EL (cell line): ENCODE results near the gene KCNT1.

Experiments
- DNase-seq: peaks from one replicate; pipeline ENCODE4 v3.0.0-alpha.2; 2016

Gene KCNT1

DNA sequence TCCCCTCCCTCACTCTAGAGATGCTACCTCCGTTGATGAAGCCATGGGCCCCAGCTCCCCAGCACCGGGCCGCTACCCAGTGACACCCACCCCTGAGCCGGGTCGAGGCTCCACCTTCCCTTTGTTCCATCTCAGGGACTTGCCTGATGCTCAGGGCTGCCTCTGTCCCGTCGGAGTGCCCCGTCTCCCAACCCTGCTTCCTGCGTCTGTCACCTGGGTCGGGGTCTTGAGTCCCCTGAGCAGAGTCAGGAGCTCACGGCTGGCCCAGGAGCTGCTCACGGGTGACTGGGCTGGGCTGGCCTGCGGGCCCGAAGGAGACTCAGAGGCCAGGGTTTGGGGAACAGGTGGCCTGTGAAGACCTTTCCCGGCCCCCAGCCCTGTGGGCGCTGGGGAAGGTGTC is 85.3 kb downstream of the KCNT1 start:
- DNase-seq, result no peak

GRCh38 chr9:135787776-135788575 is 86.0 kb downstream of the KCNT1 start:
- no peak for DNase-seq

GRCh38 chr9:135788576-135789300 is 86.8 kb downstream of the KCNT1 start:
- DNase-seq, result no peak

DNA sequence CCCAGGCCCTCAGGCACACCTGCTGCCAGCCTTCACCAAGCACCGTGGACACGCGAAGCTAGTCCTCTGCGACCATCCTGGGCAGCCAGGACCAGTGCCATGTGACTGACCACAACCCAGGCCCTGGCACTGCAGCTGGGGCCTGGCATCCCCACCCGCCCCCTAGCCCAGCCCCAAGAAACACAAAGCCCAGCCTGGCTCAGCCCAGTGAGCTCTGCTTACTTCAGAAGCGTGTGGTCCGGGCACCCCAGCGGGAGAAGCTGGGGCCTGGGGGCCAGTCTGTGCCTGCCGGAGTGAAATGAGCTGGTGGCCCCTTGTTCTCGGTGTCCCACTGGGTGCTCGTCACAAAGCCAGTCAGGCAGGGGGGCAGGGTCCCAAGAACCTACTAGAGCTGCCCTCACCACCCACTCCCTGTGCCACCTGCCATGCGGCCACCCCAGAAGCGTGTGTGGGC is 87.9 kb downstream of the KCNT1 start:
- no peak for DNase-seq

DNA sequence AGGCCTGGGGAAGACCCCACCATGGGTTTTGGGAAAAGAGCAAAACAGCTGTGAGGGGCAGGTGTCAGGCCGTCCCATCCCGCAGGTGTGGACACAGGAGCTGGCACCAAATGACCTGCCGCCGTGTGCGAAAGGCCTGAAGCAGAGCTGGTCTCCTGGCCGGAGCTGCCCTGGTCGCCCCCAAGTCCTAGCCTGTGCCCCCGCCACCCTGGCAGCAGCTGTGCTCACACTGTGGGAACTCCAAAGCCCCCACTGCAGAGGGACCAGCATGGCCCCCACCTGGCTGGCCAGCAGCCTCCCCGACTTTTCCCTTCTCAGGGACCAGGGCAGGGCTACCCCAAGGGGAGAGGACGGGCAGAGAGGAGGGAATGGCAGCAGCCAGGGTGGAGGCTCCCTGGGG is 88.4 kb downstream of the KCNT1 start:
- no peak for DNase-seq

- no peak for DNase-seq
These were observed 88.9 kb downstream of the KCNT1 start for GRCh38 chr9:135790850-135791249.

GRCh38 chr9:135791431-135792267 is 89.7 kb downstream of the KCNT1 start:
- DNase-seq, result no peak

DNA sequence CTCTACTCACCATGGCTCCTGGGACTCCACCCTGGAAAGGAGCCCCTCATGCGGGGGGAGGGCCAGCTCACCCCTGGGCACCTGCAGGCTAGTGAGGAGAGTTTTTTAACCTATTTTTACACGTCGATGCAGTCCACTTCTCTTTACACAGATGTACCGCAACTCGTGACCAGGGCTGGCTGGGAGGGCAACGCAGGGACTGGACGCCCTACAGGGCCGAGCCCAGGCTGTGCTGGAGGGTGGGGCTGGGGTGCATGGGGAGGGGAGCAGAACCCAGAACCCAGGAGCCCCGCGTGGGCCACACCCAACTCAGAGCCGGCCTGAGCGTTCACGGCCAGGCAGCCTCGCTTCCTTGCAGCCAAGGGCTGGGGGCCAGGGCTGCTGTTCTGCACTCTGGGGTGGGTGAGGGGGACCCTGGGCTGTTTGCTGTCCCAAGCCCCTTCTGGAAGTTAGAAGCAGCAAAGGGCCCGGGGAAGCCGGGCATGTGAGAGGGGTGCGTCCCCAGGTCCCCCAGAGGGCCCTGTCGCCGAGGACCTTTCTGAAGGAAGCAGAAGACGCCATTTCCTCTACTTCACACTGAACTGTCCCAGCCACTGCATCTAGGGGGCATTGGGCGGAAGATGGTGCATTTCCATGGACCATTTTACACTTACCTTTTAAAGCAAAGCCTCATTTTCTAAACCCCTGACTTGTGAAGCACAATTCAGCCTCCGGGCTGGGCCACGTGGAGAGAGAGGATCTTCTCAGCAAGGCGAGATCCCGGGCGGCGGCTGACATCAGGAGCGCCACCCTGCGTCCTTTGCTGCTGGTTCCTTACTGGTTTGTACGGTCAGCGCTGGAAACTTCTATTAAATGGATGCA is 90.5 kb downstream of the KCNT1 start:
- no peak for DNase-seq

DNA sequence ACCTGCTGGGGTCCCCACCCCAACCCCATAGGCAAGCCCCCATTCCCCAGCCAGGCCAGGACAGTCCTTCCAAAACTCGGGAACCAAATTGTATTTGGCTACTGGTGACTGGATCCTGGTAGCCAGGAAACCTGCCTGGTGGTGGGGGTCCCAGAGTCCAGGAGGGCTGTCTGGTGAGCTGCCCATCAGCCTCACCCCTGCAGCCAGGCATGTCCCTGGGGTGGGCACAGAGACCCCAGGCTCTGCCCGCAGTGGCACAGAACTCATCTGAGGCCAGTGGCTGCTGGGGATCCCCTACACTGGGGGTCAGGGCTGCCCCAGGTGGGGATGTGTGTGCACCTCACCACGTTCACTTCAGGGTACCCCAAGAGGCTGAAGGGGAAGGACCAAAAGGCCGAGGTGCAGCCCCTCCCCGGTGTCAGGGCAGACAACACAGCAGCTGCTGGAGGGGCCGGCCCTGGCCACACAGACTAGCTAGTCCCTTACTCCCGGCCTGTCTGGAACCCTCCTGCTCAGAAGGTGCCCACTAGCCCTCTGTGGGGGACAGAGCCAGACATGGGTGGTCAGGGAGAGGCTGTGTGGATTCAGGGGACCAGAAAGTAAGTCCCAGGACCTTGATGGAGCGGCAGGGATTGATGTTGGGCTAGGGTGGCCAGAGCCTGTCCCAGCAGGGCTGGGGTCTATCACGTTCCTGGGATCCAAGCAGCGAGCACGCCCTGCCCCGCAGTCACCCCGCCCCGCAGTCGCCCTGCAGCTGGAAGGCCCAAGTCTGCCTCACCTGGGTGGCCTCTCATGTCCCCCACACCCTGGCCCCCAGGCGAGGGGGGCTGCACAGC is 91.5 kb downstream of the KCNT1 start:
- no peak for DNase-seq

DNA sequence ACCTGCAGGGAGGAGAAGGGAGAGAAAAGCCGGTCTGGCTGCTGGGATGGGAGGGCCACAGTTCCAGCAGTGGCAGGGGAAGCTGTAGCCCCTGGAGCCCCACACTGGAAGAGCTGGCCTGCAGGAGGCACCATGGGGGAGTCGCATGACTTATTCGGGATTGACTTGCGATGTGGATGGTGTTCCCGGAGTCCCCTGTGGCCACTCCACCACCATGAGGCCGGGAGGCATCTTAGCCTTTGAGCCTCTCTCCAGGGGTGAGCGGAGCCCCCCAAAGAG is 92.0 kb downstream of the KCNT1 start:
- no peak for DNase-seq

GRCh38 chr9:135794361-135794885 is 92.4 kb downstream of the KCNT1 start:
- no peak for DNase-seq

DNA sequence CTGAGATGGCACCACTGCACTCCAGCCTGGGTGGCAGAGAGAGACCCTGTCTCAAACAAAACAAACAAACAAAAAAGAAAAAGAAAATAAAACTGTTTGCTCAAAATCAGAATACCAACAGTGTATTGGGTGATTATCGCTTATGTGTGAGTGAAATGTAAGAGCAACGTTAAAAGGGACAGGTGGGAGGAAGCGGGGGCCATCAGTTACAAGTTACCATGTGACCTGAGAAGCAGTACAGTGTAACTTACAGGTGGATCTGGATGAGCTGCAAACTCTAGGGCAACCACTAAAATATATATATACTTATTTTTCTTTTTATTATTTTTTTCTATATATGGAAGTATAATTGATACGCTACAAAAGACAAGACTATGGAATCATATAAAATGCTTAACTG is 93.4 kb downstream of the KCNT1 start:
- no peak for DNase-seq

GRCh38 chr9:135796784-135797485 is 95.0 kb downstream of the KCNT1 start:
- DNase-seq, result no peak

DNA sequence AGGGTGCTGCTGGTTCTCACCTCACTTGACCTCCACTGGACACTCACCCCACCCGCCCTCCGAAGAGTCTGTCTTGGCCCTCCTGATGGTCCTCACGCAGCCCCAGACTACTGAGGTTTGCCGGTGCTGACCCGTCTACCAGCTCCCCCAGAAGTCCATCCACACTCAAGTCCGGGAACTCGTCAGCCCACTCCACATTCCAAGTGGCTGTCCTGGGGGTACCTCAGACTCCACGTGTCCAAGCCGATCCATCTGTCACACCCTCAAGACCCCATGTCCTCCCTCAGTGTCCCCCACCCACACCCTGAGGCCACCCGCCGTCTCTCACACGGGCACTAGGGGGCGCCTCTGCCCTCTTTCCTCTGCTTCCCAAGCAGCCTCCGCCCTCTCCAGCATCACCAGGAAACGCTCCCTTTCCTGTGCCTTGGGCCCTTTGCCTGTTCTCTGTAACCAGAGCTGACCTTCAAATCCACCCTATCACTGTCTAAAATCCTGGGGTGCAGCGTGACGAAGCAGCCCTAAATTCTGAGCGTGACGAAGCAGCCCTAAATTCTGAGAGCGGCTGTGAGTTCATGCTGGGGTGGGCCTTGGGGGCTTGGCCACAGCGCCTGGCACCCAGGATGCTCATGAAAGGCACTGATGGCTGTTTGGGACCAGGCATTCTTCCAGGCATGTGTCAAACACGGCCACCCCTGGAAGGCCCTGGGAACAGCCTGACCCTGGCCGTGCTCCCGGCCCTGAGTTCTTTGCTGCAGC is 95.7 kb downstream of the KCNT1 start:
- peak; percentile 51 for DNase-seq

- DNase-seq, result no peak
These were observed 96.2 kb downstream of the KCNT1 start for GRCh38 chr9:135798263-135798585.

DNA sequence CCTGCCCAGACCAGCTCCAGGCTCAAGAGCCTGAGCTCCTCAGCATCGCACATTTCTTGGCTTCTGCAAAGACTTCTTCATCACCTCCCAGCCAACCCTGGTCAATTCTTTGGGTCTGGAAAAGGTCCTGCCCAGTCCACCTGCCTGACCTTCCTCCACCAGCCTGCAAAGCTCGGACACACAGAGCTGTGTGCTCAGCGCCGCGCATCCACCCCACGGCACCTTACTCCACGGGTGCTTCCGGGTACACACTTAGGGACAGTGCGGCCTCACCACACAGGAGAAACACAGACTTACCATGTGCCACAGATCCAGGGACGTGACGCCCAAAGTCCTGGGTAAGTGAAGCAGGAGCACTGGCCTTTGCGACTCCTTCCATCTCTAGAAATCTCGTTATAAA is 97.3 kb downstream of the KCNT1 start:
- no peak for DNase-seq

DNA sequence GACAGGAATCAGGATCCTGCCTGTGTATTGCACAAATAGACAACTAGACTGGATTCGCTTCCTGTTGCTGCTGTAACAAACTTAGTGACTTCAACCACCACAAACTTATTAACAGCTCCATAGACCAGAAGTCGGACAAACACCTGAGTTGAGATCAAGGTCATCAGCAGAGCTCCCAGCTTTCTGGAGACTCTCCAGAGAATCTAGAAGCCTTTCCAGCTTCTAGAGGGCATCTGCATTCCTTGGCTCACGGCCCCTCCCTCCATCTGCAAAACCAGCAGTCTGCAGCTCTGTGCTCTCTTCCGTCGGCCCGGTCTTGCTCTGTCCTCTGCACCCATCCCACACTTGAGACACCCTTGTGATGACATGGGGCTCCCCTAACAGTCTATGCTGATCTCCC is 99.1 kb downstream of the KCNT1 start:
- no peak for DNase-seq

DNA sequence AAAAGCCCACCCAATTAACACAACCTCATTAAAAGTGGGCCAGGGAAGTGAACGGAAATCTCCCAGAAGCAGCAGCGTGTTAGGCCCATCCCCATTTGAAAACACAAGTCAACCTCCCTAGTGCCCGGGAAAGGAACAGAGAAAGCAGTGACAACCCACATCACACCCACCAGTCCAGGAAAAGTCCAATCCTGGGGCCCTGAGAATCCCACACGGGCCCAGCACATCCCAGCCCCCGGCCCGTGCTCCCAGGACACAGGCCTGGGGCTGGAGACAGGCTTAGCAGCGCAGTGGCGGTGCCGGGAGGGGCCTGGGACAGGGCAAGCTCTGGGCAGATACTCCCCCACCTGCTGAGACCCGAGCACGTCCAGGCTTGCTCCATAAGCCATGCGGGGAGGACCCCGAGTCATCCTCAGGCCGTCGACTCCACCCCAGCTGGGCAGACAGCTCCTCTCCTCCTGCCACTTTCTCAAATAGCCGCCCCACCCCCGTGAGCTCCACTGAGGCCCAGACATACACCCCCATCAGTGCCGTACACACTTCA is 101.0 kb downstream of the KCNT1 start:
- DNase-seq, result no peak

DNA sequence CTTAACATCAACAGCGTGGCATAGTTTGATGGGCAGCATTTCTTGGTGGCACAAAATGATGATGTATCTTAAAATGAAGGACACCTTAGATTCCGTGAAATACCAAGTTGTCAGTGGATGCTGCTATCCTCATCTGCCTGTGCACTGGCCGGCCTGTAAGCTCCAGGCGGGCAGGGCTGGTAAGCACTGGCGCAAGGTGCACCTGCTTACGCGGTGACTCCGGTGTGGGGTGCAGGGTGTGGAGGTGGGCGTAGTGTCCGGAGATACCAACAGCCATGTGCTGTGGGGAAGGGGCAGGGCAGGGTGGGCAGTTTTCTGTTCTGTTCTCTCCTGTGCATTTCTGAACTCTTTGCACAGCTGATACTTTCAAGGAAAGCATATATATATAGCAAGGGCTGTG is 101.5 kb downstream of the KCNT1 start:
- no peak for DNase-seq
